PFSK-1 (cell line): ENCODE measurements around the gene CACNB2.

Experiments
- FOXP2 ChIP-seq: optimal IDR thresholded peaks from 2 replicates; pipeline ENCODE3; 2011; ENCODE audit warnings: borderline replicate concordance, control low read depth, inconsistent platforms; ENCODE audit not compliant: insufficient read depth; ENCODE audit errors: extremely low read length, extremely low read depth
- POLR2AphosphoS5 ChIP-seq: IDR thresholded peaks from 2 replicates; pipeline ENCODE4 v1.6.1; 2012; ENCODE audit warnings: low read depth, mild to moderate bottlenecking, control low read depth, low read length, moderate library complexity
- REST ChIP-seq, 2 experiments: IDR thresholded peaks; 2 replicates each; pipeline versions ENCODE4 v1.6.1 to v1.8.0; 2011 to 2012; ENCODE audit warnings: low read depth in 2 of 2, low read length in 2 of 2, control low read depth in 1 of 2, inconsistent platforms in 1 of 2, mild to moderate bottlenecking in 1 of 2, moderate library complexity in 1 of 2; ENCODE audit not compliant: insufficient read depth in 1 of 2
- SIN3A ChIP-seq: IDR thresholded peaks from 2 replicates; pipeline ENCODE4 v1.6.1; 2012; ENCODE audit warnings: mild to moderate bottlenecking, low read length, moderate library complexity, borderline replicate concordance; ENCODE audit not compliant: insufficient read depth
- TAF1 ChIP-seq: IDR thresholded peaks from 2 replicates; pipeline ENCODE4 v1.6.1; 2012; ENCODE audit warnings: low read length, control low read depth, borderline replicate concordance; ENCODE audit not compliant: insufficient read depth

DNA sequence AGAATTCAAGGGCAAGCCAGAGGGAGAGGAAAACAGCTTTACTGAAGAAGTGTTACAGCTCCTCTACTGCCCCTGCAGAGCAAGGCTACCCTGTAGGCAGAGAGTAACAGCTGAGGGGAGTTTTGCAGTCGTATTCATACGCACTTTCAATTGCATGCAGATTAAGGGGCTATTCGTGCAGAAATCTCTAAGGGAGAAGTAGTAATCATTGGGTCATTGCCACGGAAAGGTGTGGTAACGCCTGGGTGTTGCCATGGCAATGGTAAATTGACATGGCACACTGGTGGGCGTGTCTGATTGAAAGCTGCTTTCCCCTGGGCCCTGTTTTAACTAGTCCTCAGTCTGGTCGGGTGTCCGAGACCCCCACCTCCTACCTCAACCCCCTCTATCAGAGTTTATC, 284.0 kb downstream of the CACNB2 start:
- no peak for TF ChIP-seq POLR2AphosphoS5
- no peak for TF ChIP-seq REST (IDR thresholded peaks at IDR 0.05; ENCODE audit: insufficient read depth in 1 of 2, low read depth in 2 of 2, low read length in 2 of 2)
- TF ChIP-seq TAF1, result no peak
- no peak for TF ChIP-seq SIN3A
- no peak for TF ChIP-seq FOXP2
